HuH-7 (cell line): Measurements from ENCODE around the gene KAZN.

ENCODE experiments used
- DNase-seq: peaks from one replicate; pipeline ENCODE4 v3.0.0; 2011; ENCODE audit warnings: low spot score

Gene KAZN

DNA sequence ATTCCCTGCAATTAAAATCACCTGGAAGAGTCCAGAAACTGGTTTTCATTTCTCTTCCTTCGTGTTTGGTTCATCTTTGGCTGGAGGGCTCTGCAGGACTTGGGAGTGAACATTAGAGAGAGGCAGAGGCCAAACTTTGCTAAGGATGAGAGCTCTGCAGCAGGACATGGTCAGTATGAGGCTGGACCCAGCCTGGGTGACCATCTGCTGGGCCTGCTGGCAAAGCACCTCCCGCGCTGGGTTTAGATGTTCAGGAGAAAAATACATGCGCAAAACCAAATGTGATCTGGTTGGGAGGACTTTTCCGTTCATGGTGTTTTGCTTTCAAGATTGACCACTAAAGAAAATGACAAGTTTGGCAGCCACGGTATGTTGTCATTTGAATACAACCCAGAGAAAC, 15.9 kb downstream of the KAZN start:
- DNase-seq, result no peak

DNA sequence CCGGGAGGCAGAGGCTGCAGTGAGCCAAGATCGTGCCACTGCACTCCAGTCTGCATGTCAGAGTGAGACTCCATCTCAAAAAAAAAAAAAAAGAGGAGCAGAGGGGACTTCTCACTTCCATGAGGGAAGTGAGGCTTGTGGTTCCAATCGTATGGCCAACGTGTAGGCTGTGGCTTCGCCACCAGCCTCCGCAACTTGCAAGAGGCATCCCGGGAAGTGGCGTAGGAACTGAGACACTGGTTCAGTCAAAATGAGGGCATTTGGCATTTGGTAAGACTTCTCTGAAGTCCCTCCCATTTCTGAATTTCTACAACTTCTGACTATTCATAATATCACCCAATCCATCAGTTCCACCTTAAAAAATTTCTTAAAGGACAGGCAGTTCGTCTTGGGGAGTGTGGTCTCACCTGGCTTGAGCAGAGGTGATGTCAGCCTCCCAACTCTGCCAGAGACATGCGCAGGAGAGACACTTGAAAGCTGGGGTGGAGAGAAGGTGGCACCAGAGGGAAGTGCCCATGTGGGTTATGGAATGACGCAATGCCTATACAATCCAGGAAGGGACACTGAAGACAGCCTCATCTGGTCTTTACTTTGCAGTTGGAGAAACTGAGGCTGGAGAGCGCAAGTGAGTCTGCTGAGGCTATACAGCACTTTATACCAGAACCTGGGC, 17.2 kb downstream of the KAZN start:
- DNase-seq, result no peak

- DNase-seq, result no peak
Observed at GRCh38 chr1:14616632-14617396, 18.3 kb downstream of the KAZN start.

DNA sequence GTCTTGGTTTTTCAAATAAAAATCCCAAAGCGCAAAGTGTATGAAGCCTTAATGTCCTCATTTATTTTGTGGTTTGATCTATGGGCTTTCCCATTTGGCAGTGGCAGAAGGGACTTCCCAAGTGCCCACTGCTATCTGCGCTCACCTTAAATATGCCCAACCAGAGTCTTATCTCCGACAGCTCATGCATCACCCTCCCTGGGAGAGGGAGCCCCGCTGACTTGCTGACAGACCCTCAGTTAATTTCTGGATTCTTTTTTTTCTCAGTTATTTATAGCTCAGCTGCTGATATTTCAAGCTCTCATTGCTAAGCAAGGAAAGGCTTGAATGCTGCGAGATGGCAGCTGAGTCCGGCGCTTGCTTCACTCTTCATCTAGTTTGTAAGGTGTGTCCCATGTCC, 19.3 kb downstream of the KAZN start:
- no peak for DNase-seq

DNA sequence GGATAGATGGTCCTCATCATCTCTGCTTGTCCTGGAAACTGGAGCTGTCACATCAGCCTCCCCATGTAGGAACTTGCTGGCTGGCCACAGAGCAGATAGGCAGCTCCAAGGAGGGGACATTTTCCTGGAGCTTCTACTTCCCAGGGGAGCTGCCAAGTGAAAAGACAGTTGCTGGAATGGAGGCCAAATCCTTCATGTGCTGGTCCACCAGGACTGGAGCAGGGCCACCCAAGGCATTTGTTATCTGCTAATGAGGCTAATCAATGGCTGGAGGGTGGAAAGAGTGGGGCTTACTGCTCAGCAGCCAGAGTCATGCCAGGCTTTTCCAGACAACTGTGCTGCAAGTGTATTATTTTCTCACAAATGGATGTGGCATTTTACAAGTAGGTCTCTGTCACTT, 22.5 kb downstream of the KAZN start:
- DNase-seq, result no peak

DNA sequence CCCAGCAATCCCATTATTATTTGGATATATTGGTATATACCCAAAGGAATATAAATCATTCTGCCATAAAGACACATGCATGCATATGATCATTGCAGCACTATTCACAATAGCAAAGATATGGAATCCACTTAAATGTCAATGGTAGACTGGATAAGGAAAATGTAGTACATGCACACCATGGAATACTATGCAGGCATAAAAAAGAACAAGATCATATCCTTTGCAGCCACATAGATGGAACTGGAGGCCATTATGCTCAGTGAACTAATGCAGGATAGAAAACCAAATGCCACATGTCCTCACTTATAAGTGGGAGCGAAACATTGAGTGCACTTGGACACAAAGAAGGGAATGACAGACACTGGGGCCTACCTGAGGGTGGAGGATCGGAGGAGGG, 24.6 kb downstream of the KAZN start:
- DNase-seq, result no peak

- no peak for DNase-seq
Observed at GRCh38 chr1:14624941-14625340, 26.5 kb downstream of the KAZN start.

DNA sequence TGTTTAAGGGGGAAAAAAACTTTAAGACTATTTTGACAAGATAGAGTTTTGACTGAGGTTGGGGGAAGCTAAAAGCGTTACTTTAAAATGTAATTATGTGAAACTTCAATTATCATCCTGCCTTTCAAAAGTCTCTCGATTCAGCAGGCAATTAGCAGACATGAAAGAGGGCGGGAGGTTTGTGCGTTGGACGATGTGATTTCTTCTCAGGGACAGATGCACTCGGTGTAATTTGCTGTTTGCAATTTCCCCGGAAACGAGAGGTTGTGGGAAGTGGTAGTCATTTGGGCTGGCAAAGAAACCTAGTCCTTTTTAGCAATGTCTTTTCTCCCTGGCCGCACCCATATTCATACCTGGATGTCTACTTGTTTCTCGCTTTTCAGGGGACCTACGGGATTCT, 27.1 kb downstream of the KAZN start:
- DNase-seq, result no peak

- no peak for DNase-seq
Observed at GRCh38 chr1:14625996-14626395, 27.5 kb downstream of the KAZN start.

GRCh38 chr1:14626869-14627607, 28.6 kb downstream of the KAZN start:
- no peak for DNase-seq

GRCh38 chr1:14627608-14628489, 29.4 kb downstream of the KAZN start:
- DNase-seq, result no peak

- DNase-seq, result no peak
Observed at GRCh38 chr1:14629363-14630014, 31.0 kb downstream of the KAZN start.

DNA sequence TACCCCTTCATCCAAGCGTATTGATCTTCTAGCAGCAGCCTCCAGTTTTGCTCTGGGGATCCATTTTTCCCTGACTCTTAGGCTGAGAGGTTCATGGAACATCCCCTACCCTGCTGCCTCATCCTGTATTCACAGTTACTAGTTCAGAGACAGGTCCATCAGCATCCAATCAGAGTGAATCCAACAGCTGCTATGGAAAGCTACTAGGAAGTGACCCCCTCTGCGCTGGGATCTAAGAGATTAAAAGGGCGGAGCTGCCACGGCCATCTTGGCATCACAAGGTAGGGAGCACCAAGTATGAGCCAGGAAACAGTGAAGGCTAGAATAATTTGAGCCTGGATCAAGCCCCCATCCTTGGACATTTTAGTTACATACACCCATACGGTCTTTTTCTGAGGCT, 32.5 kb downstream of the KAZN start:
- DNase-seq, result no peak

- DNase-seq, result no peak
Observed at GRCh38 chr1:14631421-14631820, 32.9 kb downstream of the KAZN start.

- no peak for DNase-seq
Observed at GRCh38 chr1:14634486-14634885, 36.0 kb downstream of the KAZN start.

DNA sequence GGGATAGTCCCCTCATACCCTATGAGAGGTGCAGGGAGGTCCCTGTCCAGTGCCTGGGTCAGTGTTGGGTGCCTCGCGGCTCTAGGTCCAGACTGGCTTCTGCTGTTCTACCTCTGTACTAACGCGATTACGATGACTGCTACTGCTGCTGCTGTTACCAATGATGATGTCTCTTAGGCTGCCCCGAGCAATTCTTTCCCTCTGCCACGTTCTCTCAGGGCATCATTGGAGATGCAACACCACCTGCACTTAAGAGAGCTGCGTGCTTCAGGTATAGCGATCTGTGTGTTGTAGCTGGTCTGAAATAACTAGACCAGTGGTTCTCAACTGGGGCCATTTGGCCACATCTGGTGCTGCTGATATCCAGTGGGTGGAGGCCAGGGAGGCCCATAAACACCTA, 36.9 kb downstream of the KAZN start:
- no peak for DNase-seq

DNA sequence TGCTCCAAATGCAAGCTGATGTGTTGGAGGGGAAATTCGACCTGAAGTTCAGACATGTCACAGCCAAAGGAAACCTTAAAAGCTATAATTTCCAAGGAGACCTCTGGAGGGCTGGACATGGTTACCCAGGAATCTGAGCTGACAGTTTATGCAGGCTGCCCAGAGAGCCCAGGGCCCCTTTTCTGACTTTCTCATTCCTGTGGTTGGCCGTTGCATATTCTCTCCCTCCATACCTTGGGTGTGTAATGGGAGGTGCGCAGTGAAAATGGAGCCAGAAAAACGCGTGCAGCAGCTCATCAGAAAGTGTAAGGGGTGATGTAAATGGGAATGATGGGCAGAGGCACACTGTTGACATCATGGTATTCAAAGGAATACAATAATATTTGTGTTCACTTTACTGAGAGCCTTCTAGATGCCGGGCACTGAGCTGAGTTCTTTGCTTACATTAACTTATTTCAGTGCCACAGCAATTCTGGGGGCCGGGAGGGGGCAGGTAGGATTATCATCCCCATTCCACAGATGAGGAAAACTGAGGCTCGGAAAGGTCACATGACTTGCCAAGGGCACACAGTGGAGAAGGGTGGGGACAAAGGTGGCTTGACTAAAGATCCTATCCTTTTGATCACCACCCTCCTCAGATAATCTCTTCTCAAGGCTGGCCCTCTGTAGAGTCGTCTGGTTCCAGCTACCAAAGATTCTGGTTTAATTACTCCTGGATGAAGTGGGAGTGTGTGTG, 38.6 kb downstream of the KAZN start:
- DNase-seq, result no peak

DNA sequence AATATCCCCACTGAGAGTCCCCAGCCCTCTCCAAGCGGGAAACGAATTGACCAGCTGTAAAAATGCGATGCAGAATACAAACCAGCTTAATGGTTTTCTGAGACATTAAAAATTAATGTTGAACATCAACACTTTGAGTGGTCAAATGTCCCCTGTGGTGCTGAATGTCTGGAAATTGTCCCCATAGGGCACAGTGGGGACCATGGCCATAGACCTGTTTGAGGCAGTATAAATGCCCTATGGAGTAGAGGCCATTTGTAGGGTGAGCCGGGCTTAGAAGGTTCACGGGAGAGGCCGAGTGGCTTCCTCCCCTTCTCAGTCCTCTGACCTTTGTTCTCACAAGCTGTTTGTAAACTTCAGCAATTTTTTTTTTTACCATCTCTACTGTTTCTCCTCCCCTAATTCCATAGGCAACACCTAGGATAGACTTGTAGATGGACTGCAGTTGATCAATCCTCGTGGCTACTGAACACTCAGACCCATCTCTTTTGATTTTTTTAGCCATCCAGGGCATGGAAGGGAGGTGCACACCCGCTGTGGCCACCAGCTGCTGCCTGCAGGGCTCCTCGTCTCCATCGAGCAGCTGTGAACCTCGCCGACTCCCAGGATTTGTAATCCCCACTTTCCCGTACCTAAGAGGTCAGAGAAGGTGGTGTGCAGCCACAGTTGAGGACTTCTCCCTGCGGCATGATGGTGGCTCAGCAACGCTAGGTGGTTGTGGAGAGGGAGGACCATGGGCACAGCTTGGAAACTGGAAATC, 41.0 kb downstream of the KAZN start:
- DNase-seq, result no peak

- no peak for DNase-seq
Observed at GRCh38 chr1:14642712-14643111, 44.2 kb downstream of the KAZN start.

- DNase-seq, result no peak
Observed at GRCh38 chr1:14646973-14647372, 48.5 kb downstream of the KAZN start.
